Heart right ventricle (tissue), 16 donors: ENCODE measurements around the gene AGBL1. TPM values are rescaled to one million over a fixed set of nuclear protein-coding genes. Genes with fewer than 3 reads are reported as not detected.

ENCODE experiments used
- ATAC-seq, 8 donors: fragments of 200-7000 bp; cut with Tn5 transposase; one replicate each; pipeline ENCODE4 v1.9.1; 2020; ENCODE audit warnings: mild to moderate bottlenecking in 8 of 8, moderate library complexity in 8 of 8, moderate number of reproducible peaks in 1 of 8
- DNase-seq, 2 donors: peaks; one replicate each; pipeline ENCODE4 v3.0.0-alpha.2; 2020
- H3K27ac ChIP-seq, 10 donors: fragments of 200-600 bp; sonication (generic) in 2 of 10; one replicate each; pipeline versions ENCODE4 v1.5.0 to v1.8.0; 2020 to 2022; ENCODE audit warnings: mild to moderate bottlenecking in 3 of 10
- H3K27me3 ChIP-seq, 7 donors: fragments of 200-600 bp; one replicate each; pipeline ENCODE4 v1.8.0; 2021 to 2022; ENCODE audit warnings: mild to moderate bottlenecking in 2 of 7
- H3K36me3 ChIP-seq, 9 donors: fragments of 200-600 bp; sonication (generic) in 1 of 9; one replicate each; pipeline versions ENCODE4 v1.5.0 to v1.8.0; 2020 to 2022; ENCODE audit warnings: mild to moderate bottlenecking in 2 of 9
- H3K4me1 ChIP-seq, 9 donors: fragments of 200-600 bp; sonication (generic) in 1 of 9; one replicate each; pipeline versions ENCODE4 v1.5.0 to v1.8.0; 2020 to 2022; ENCODE audit warnings: mild to moderate bottlenecking in 4 of 9
- H3K4me3 ChIP-seq, 10 donors: fragments of 200-600 bp; sonication (generic) in 2 of 10; one replicate each; pipeline versions ENCODE4 v1.5.0 to v1.8.0; 2020 to 2022; ENCODE audit warnings: mild to moderate bottlenecking in 7 of 10, moderate library complexity in 2 of 10
- H3K9me3 ChIP-seq, 11 donors: fragments of 200-600 bp in 10 of 11; sonication (generic) in 2 of 11; one replicate each; pipeline versions ENCODE4 v1.5.0 to v1.8.0; 2013 to 2022; ENCODE audit warnings: mild to moderate bottlenecking in 2 of 11, control low read depth in 1 of 11, moderate library complexity in 1 of 11
- CTCF ChIP-seq, 9 donors: fragments of 200-600 bp; sonication (generic) in 2 of 9; IDR thresholded peaks; one replicate each; pipeline versions ENCODE4 v1.5.0 to v1.8.0; 2021 to 2022; ENCODE audit warnings: antibody characterized with exemption in 9 of 9, mild to moderate bottlenecking in 5 of 9, moderate library complexity in 1 of 9
- WGBS, 2 donors: extraction: QIAGEN DNeasy Blood & Tissue Kit; methylation state at CpG; one replicate each; pipeline ENCODE4 v1.1.7; 2013; ENCODE audit warnings: inconsistent platforms in 1 of 2; 5-methylcytosine and 5-hydroxymethylcytosine counted together
- intact Hi-C, 10 donors: fragments of 100-400 bp; cut with DNase I; formaldehyde crosslinking; loops; one replicate each; pipeline versions ENCODE4 v1.11.1 to v1.14.2; 2022
- polyA plus RNA-seq, 2 donors: library from polyadenylated mRNA; stranded (reverse); fragments of 200-250 nt; gene quantifications; one replicate each; pipeline ENCODE4 v1.2.3, GENCODE V29; 2013
- total RNA-seq, 10 donors: library from RNA; stranded (reverse); fragmentation: NEBNext Ultra II Directional in 3 of 10; extraction: Animal tissue kit (Norgen Biotek cat#: 25700) in 3 of 10; gene quantifications; one replicate each; pipeline versions ENCODE4 v1.2.1 to v1.2.4, GENCODE V29; 2021 to 2023
- donor health status: Arrhythmogenic right ventricular cardiomyopathy.
- donor health status: ischemic (EF 13 %, LVEDD 7.1; RV severe dilation, severe dysfunction).
- donor health status: healthy with polysubstance abuse.
- donor health status: DM: no; HTN: yes; CAD: no.
- donor health status: DM: no; HTN: no; CAD: no.
- donor health status: ischemic (EF 25% LVEDD 6.9; RV normal size, moderate dysfunction).
- donor health status: ischemic (EF 25% LVEDD 5.7; RV mildly dilated, moderate dysfunction).
- donor health status: healthy.
- donor health status: DM: yes; HTN: yes; CAD: no.
- donor health status: Ischemic cardiomyopathy.
- donor health status: ischemic (EF 35%, LVEDD 5.7; RV mildly dilated, moderate dysfunction).
- donor health status: nonischemic (EF 11% LVEDD 7.7; RV severe dilation, severe dysfunction).
- donor health status: DM: yes; HTN: yes; CAD: no.
- donor health status: PGD.
- donor health status: ischemic (EF 29% LVEDD 5.4; RV normal size, mild dysfunction).
- donor health status: nonischemic (EF 23%, LVEDD 6.1; RV moderate dilation, normal function).

AGBL1 gene
- total and polyA plus RNA-seq, 12 donors, result 0.02 to 0.13 (median 0.09) TPM; not detected in 7

- no peak for DNase-seq
- H3K36me3 ChIP-seq, result no peaks in the 10 kb centered on the region
- no peaks in the 10 kb centered on the region for H3K4me1 ChIP-seq
- no peak for ATAC-seq
- 74 to 87% methylated on average over 2 of the region's 2 CpGs for WGBS, 2 donors
- no peak overlapping the region for H3K27ac ChIP-seq
- peaks cover 0 to 3% (median 0%) of the 10 kb centered on the region in 11 donors for H3K9me3 ChIP-seq
- no peak overlapping the region for H3K4me3 ChIP-seq
- peaks cover 0 to 12% (median 0%) of the 10 kb centered on the region in 7 donors for H3K27me3 ChIP-seq
- intact Hi-C loops, result loop anchor here in 1 of 10 donors (10.0 kb wide), 1 partner anchor 62 kb away; no protein-coding TSS in a partner anchor
- TF ChIP-seq CTCF (IDR thresholded peaks at IDR 0.05), result no peak
Observed at GRCh38 chr15:86347245-86347644, 267.6 kb downstream of the AGBL1 start.

GRCh38 chr15:86349565-86349964 is 269.9 kb downstream of the AGBL1 start:
- no peak for DNase-seq
- H3K27me3 ChIP-seq, result peaks cover 0 to 12% (median 0%) of the 10 kb centered on the region in 7 donors
- TF ChIP-seq CTCF (IDR thresholded peaks at IDR 0.05), result no peak
- H3K4me1 ChIP-seq, result no peaks in the 10 kb centered on the region
- no peak overlapping the region for H3K27ac ChIP-seq
- no peaks in the 10 kb centered on the region for H3K36me3 ChIP-seq
- peaks cover 0 to 3% (median 0%) of the 10 kb centered on the region in 11 donors for H3K9me3 ChIP-seq
- intact Hi-C loops, result loop anchor here in 1 of 10 donors (10.0 kb wide), 1 partner anchor 65 kb away; no protein-coding TSS in a partner anchor
- no peak for ATAC-seq
- WGBS, 2 donors, result 83 to 93% methylated on average over 1 of the region's 1 CpG
- no peak overlapping the region for H3K4me3 ChIP-seq

DNA sequence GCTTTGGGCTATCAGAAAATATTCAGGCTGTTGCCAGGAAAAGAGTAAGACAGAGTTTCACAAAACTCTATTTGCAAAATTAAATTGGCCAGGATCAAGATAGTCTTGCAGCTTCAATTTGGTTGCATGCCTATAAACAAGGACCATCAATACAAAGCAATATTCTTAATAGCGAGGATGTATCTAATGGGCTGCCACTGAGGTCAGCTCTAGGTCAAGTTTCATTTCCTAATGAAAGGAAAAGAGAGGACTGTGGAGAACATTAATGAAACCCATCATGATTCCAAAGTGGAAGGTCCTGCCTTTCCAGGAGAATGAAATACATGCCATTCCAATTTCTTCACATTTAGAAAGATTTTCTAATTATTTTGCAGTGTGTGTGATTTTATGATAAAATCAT is 273.5 kb downstream of the AGBL1 start:
- H3K4me1 ChIP-seq, result no peaks in the 10 kb centered on the region
- DNase-seq (no peak), ATAC-seq (no peak)
- no peak for TF ChIP-seq CTCF (IDR thresholded peaks at IDR 0.05)
- no peaks in the 10 kb centered on the region for H3K36me3 ChIP-seq
- H3K27me3 ChIP-seq, result no peaks in the 10 kb centered on the region
- no peaks in the 10 kb centered on the region for H3K9me3 ChIP-seq
- H3K4me3 ChIP-seq, result no peak overlapping the region
- WGBS, 2 donors, result 58 to 87% methylated on average over 1 of the region's 1 CpG
- H3K27ac ChIP-seq, result no peak overlapping the region
- intact Hi-C loops, result no loop called here

DNA sequence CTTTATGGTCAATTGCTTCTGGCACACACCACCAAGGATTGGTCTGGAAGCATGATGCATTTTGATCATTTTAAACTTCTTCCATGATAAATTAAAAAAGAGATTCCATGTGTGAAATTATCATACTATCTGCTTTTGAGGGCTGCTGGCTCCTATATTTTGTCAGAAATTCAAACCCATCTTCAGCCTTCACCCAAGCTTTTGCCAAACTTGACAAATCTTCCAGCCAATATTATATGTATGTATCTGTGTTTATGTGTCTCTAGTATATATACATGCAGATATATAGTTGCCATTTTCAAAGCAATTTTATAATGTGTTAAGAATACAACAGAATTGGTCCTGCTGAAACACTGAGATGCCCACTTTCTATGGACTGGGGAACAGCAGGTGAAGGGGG is 275.7 kb downstream of the AGBL1 start:
- Histone ChIP-seq H3K36me3 (no peaks in the 10 kb centered on the region), H3K27me3 (no peaks in the 10 kb centered on the region), H3K4me1 (no peaks in the 10 kb centered on the region), H3K9me3 (peaks cover 0 to 5% (median 0%) of the 10 kb centered on the region in 11 donors), H3K4me3 (no peak overlapping the region), H3K27ac (no peak overlapping the region)
- no peak for TF ChIP-seq CTCF (IDR thresholded peaks at IDR 0.05)
- DNase-seq (no peak), ATAC-seq (no peak)
- intact Hi-C loops, result no loop called here
